Karpas-422 (cell line): ENCODE measurements around the gene GLB1L3. TPM values are rescaled to one million over a fixed set of nuclear protein-coding genes. Genes with fewer than 3 reads are reported as not detected.
"Not testable (repeated sequence)": the region's sequence is repeated elsewhere in the genome, so short reads cannot be mapped to it uniquely, and the experiment has no call there.

ENCODE experiments used
- DNase-seq: peaks from one replicate; pipeline ENCODE4 v3.0.0-alpha.2; 2015
- H2AFZ ChIP-seq: fragments of 200-600 bp; sonication (generic); 2 replicates; pipeline ENCODE4 v1.6.1; 2014; ENCODE audit warnings: antibody characterized with exemption, low read length, mixed read lengths
- H3K27ac ChIP-seq: fragments of 200-600 bp; sonication (generic); 2 replicates; pipeline ENCODE4 v1.5.1; 2014; ENCODE audit warnings: mild to moderate bottlenecking, low read length, moderate library complexity
- H3K27me3 ChIP-seq: fragments of 200-600 bp; sonication (generic); 2 replicates; pipeline ENCODE4 v1.6.1; 2014; ENCODE audit warnings: low read length, mixed read lengths
- H3K36me3 ChIP-seq: fragments of 200-600 bp; sonication (generic); 2 replicates; pipeline ENCODE4 v1.6.1; 2014; ENCODE audit warnings: low read length, mixed read lengths; ENCODE audit not compliant: insufficient read depth
- H3K4me1 ChIP-seq: fragments of 200-600 bp; sonication (generic); 2 replicates; pipeline ENCODE4 v1.6.1; 2014; ENCODE audit warnings: mild to moderate bottlenecking, low read length, mixed read lengths
- H3K4me2 ChIP-seq: fragments of 200-600 bp; sonication (generic); 2 replicates; pipeline ENCODE4 v1.6.1; 2014; ENCODE audit warnings: low read length, low read depth, mild to moderate bottlenecking; ENCODE audit not compliant: poor library complexity, severe bottlenecking
- H3K4me3 ChIP-seq: fragments of 200-600 bp; sonication (generic); 2 replicates; pipeline ENCODE4 v1.5.1; 2014; ENCODE audit warnings: mild to moderate bottlenecking, antibody characterized with exemption, low read length, mixed read lengths
- H3K79me2 ChIP-seq: fragments of 200-600 bp; sonication (generic); 2 replicates; pipeline ENCODE4 v1.6.1; 2014; ENCODE audit warnings: mild to moderate bottlenecking, low read length, mixed read lengths
- H3K9ac ChIP-seq: fragments of 200-600 bp; sonication (generic); 2 replicates; pipeline ENCODE4 v1.6.0; 2014; ENCODE audit warnings: low read length
- H3K9me2 ChIP-seq: fragments of 200-600 bp; sonication (generic), shearing (Covaris generic); replicated peaks from 2 replicates; pipeline ENCODE4 v1.6.0; 2014; ENCODE audit warnings: mild to moderate bottlenecking, low read length, moderate library complexity; ENCODE audit not compliant: insufficient read depth
- H3K9me3 ChIP-seq: fragments of 300-700, 200-600 bp; sonication (generic); 2 replicates; pipeline ENCODE4 v1.6.1; 2014; ENCODE audit warnings: low read length, mixed read lengths
- H4K20me1 ChIP-seq: fragments of 200-600 bp; sonication (generic); 2 replicates; pipeline ENCODE4 v1.6.1; 2014; ENCODE audit warnings: mild to moderate bottlenecking, antibody characterized with exemption, low read length, low read depth; ENCODE audit not compliant: insufficient read depth
- total RNA-seq: library from RNA; depleted of rRNA; stranded (reverse); fragments of >200 nt; shearing (Covaris generic); gene quantifications from 2 replicates; pipeline ENCODE4 v1.2.3, GENCODE V29; 2014; ENCODE audit warnings: low replicate concordance

Gene GLB1L3
- total RNA-seq, 1 experiment from 2014 or later = not detected

DNA sequence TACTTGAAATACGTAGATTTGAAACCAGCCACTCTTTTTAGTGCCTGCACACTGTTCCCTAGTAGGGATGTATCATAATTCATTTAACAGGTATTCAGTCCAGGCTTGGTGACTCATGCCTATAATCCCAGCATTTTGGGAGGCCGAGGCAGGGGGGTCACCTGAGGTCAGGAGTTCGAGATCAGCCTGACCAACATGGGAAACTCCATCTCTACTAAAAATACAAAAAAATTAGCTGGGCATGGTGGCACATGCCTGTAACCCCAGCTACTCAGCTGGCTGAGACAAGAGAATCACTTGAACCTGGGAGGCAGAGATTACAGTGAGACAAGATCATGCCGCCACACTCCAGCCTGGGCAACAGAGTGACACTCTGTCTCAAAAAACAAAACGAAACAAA lies 8.2 kb downstream of the GLB1L3 start:
- not testable (repeated sequence) for H3K9ac ChIP-seq, H3K4me3 ChIP-seq, DNase-seq, H2AFZ ChIP-seq, H3K9me2 ChIP-seq, H3K4me2 ChIP-seq, H3K36me3 ChIP-seq, H4K20me1 ChIP-seq, H3K27me3 ChIP-seq, H3K27ac ChIP-seq, H3K79me2 ChIP-seq, H3K4me1 ChIP-seq, H3K9me3 ChIP-seq

DNA sequence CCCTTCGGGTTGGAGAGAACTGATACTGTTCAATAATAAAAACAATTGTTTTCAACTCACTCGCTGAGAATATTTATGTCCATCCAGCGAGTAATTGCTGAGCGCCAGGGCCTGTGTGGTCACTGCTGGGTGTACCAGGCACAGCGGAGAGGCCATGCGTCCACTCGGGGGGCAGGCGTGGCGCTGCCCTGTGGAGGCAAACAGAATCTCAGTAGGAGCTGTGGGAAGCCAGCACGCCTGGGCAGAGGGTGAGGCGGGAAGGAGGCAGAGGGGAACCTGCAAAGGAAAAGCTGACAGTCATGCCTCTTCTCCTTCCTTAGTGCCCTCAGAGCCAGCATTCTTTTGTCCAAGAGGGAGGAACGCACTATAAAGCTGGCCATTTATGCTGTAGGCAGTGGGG lies 11.4 kb downstream of the GLB1L3 start:
- Histone ChIP-seq H3K4me3 (no peak overlapping the region), H3K9me2 (no peaks in the 10 kb centered on the region), H3K27ac (no peak overlapping the region), H2AFZ (no peak overlapping the region), H3K4me1 (no peaks in the 10 kb centered on the region), H3K27me3 (no peaks in the 10 kb centered on the region), H3K9ac (no peak overlapping the region), H3K79me2 (no peaks in the 10 kb centered on the region), H4K20me1 (no peaks in the 10 kb centered on the region), H3K4me2 (no peak overlapping the region), H3K36me3 (no peaks in the 10 kb centered on the region), H3K9me3 (no peaks in the 10 kb centered on the region)
- DNase-seq = no peak

DNA sequence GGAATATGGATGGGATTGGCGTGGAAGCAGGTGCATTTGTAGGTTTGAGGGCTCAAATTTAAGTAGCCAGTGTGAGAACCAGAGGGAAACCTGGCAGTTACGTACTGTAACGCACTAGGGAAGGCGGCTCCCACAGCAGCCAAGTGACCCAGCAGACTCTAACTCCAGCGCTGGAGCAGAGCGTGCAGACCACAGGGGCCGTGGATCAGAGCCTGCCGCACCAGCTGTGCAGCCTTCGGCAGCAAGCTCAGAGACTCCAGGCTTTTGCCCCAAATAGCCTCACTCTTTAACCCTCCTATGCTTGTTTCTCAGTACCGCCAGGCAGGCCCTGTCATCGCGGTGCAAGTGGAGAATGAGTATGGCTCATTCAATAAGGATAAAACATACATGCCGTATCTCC lies 12.3 kb downstream of the GLB1L3 start:
- no peak overlapping the region for H2AFZ ChIP-seq
- DNase-seq = no peak
- no peaks in the 10 kb centered on the region for H3K79me2 ChIP-seq

DNA sequence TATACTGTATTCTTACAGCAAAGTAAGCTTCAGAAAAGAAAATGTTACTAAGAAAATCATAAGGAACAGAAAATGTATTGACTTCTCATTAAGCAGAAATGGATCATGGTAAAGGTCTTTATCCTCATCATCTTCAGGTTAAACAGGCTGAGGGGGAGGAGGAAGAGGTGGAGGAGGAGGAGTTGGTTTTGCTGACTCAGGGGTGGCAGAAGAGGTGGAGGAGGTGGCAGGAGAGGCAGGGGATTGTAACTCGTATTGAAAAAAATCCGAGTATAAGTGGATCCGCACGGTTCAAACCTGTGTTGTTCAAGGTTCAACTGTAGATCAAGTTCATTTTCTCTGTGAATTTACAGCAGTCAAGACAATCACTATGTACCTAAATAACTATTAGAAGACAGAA lies 13.0 kb downstream of the GLB1L3 start:
- no peaks in the 10 kb centered on the region for H3K9me2 ChIP-seq
- H3K27ac ChIP-seq = no peak overlapping the region
- no peak for DNase-seq
- H2AFZ ChIP-seq = no peak overlapping the region
- no peaks in the 10 kb centered on the region for H4K20me1 ChIP-seq
- no peak overlapping the region for H3K4me2 ChIP-seq
- no peak overlapping the region for H3K9ac ChIP-seq
- no peak overlapping the region for H3K4me3 ChIP-seq
- no peaks in the 10 kb centered on the region for H3K4me1 ChIP-seq
- no peaks in the 10 kb centered on the region for H3K79me2 ChIP-seq
- no peaks in the 10 kb centered on the region for H3K36me3 ChIP-seq
- H3K27me3 ChIP-seq = no peaks in the 10 kb centered on the region
- no peaks in the 10 kb centered on the region for H3K9me3 ChIP-seq

More for the DNA sequence above, 12.3 kb downstream of the GLB1L3 start:
- H3K27ac ChIP-seq = no peak overlapping the region
- H3K4me3 ChIP-seq = no peak overlapping the region
- no peak overlapping the region for H3K4me2 ChIP-seq
- H3K9ac ChIP-seq = no peak overlapping the region
- H3K9me3 ChIP-seq = no peaks in the 10 kb centered on the region
- no peaks in the 10 kb centered on the region for H3K36me3 ChIP-seq
- H3K4me1 ChIP-seq = no peaks in the 10 kb centered on the region
- H3K27me3 ChIP-seq = no peaks in the 10 kb centered on the region
- H4K20me1 ChIP-seq = no peaks in the 10 kb centered on the region
- H3K9me2 ChIP-seq = no peaks in the 10 kb centered on the region

DNA sequence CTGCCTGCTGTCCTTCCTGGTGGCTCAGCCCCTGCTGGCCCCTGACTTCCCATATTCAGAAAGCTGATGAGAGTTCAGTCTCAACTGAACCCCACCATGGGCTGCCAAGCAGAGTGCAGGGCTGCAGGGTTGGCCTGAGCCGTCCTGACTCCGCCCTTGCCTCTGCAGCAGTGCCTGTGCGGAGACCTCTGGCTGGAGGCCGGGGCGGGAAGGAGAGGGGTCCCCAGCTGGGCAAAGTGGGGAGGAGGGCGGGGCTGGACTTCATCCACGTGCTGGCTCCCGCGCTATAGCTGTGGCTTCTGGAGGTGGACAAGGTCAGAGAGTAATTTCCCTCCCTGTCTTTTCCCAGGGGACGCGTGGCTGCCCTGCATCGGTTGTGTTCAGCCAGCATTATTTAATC lies 13.6 kb downstream of the GLB1L3 start:
- Histone ChIP-seq H3K27me3 (no peaks in the 10 kb centered on the region), H3K4me3 (no peak overlapping the region), H2AFZ (no peak overlapping the region), H3K27ac (no peak overlapping the region), H3K4me2 (no peak overlapping the region), H3K9me2 (no peaks in the 10 kb centered on the region), H4K20me1 (no peaks in the 10 kb centered on the region), H3K9me3 (no peaks in the 10 kb centered on the region), H3K4me1 (no peaks in the 10 kb centered on the region), H3K9ac (no peak overlapping the region), H3K79me2 (no peaks in the 10 kb centered on the region), H3K36me3 (no peaks in the 10 kb centered on the region)
- no peak for DNase-seq

DNA sequence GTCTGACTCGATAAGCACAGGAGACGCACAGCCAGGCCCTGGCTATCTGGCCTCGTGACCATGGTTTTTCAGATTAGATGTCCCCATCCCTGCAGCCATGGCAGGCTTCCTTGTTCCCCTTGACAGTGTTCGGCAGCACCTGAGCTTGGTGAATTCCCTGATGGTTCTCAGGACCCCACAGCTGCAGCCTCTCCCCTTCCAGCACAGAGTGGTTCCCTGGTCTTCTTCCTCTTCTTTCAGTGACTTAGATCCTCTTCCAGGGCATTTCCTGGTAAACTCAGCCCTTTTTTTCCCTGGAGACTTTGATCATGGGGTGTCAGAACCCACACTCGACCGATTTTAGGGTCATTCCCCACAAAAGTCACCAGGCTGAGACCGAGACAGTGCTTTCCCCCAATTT lies 14.5 kb downstream of the GLB1L3 start:
- Histone ChIP-seq H2AFZ (no peak overlapping the region), H3K36me3 (no peaks in the 10 kb centered on the region)

DNA sequence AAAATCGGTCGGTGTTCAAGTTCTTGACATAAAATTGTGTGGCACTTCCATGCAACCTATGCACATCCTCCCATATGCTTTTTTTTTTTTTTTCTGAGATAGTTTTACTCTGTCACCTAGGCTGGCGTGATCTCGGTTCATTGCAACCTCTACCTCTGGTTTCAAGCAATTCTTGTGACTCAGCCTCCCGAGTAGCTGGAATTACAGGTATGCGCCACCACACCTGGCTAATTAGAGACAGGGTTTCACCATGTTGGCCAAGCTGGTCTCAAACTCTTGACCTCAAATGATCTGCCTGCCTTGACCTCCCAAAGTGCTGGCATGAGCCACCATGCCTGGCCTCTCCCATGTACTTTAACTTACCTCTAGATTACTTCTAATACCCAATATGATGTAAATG lies 15.0 kb downstream of the GLB1L3 start:
- Histone ChIP-seq H4K20me1 (no peaks in the 10 kb centered on the region), H2AFZ (no peak overlapping the region), H3K4me3 (no peak overlapping the region), H3K79me2 (no peaks in the 10 kb centered on the region), H3K4me2 (no peak overlapping the region), H3K4me1 (no peaks in the 10 kb centered on the region), H3K27me3 (no peaks in the 10 kb centered on the region), H3K27ac (no peak overlapping the region), H3K9ac (no peak overlapping the region), H3K36me3 (no peaks in the 10 kb centered on the region), H3K9me3 (no peaks in the 10 kb centered on the region), H3K9me2 (no peaks in the 10 kb centered on the region)
- DNase-seq = no peak

More for the DNA sequence above, 14.5 kb downstream of the GLB1L3 start:
- Histone ChIP-seq H4K20me1 (no peaks in the 10 kb centered on the region), H3K79me2 (no peaks in the 10 kb centered on the region), H3K9ac (no peak overlapping the region), H3K9me2 (no peaks in the 10 kb centered on the region), H3K27ac (no peak overlapping the region), H3K9me3 (no peaks in the 10 kb centered on the region), H3K27me3 (no peaks in the 10 kb centered on the region), H3K4me2 (no peak overlapping the region), H3K4me3 (no peak overlapping the region), H3K4me1 (no peaks in the 10 kb centered on the region)
- DNase-seq = no peak

DNA sequence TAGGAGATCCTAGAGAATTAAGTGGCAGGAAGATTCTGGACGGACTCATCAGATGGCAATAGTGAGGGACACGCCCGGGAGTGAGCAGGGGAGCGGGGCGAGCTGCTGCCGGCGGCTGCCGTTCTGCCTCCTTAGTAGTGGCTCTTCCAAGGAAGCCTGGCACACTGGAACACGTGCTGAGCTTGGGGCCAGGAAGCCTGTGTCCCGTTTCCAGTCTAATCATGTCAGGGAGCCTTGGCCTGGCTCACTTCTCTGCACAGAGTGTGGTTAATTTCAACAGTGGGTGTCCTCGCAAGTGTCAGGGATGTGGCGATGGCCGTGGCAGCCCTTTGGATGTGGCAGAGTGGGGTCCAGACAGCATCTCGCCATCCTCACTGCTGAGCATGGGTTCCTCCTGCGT lies 16.5 kb downstream of the GLB1L3 start:
- no peak for DNase-seq
- no peaks in the 10 kb centered on the region for H4K20me1 ChIP-seq
- no peak overlapping the region for H2AFZ ChIP-seq
- H3K27ac ChIP-seq = no peak overlapping the region
- no peaks in the 10 kb centered on the region for H3K9me2 ChIP-seq
- no peaks in the 10 kb centered on the region for H3K27me3 ChIP-seq
- H3K9me3 ChIP-seq = no peaks in the 10 kb centered on the region
- no peaks in the 10 kb centered on the region for H3K36me3 ChIP-seq
- H3K9ac ChIP-seq = no peak overlapping the region
- no peak overlapping the region for H3K4me3 ChIP-seq
- no peak overlapping the region for H3K4me2 ChIP-seq
- H3K4me1 ChIP-seq = no peaks in the 10 kb centered on the region
- no peaks in the 10 kb centered on the region for H3K79me2 ChIP-seq
